Hippocampal formation (tissue), 2 donors: ENCODE results near the gene COL13A1.
A peak's percentile ranks its signal among the peaks of the same experiment; 100 is the strongest.

Experiments used
- DNase-seq, 2 donors: peaks; one replicate each; lab custom pipeline; 2025; lab: John Stamatoyannopoulos, UW

The COL13A1 gene

GRCh38 chr10:69866688-69867461 is 65.2 kb downstream of the COL13A1 start:
- peak in 1 of 2 donors; percentile 6 for DNase-seq

GRCh38 chr10:69867699-69868558 is 66.2 kb downstream of the COL13A1 start:
- DNase-seq, result no peak

GRCh38 chr10:69868821-69869220 is 67.1 kb downstream of the COL13A1 start:
- no peak for DNase-seq

GRCh38 chr10:69869291-69869961 is 67.7 kb downstream of the COL13A1 start:
- DNase-seq, result no peak

- no peak for DNase-seq
Measured at GRCh38 chr10:69870591-69870990, 68.9 kb downstream of the COL13A1 start.

GRCh38 chr10:69871074-69871473 is 69.4 kb downstream of the COL13A1 start:
- no peak for DNase-seq

- DNase-seq, result no peak
Measured at GRCh38 chr10:69872323-69872722, 70.6 kb downstream of the COL13A1 start.

- no peak for DNase-seq
Measured at GRCh38 chr10:69873135-69873639, 71.5 kb downstream of the COL13A1 start.

GRCh38 chr10:69874449-69874848 is 72.7 kb downstream of the COL13A1 start:
- no peak for DNase-seq

GRCh38 chr10:69875856-69876255 is 74.2 kb downstream of the COL13A1 start:
- no peak for DNase-seq

GRCh38 chr10:69876286-69876685 is 74.6 kb downstream of the COL13A1 start:
- no peak for DNase-seq

GRCh38 chr10:69876931-69877330 is 75.2 kb downstream of the COL13A1 start:
- DNase-seq, result no peak

- no peak for DNase-seq
Measured at GRCh38 chr10:69878038-69878437, 76.3 kb downstream of the COL13A1 start.

GRCh38 chr10:69878951-69879350 is 77.2 kb downstream of the COL13A1 start:
- no peak for DNase-seq

GRCh38 chr10:69879634-69880257 is 78.0 kb downstream of the COL13A1 start:
- DNase-seq, result no peak

- no peak for DNase-seq
Measured at GRCh38 chr10:69880301-69881081, 78.8 kb downstream of the COL13A1 start.

- no peak for DNase-seq
Measured at GRCh38 chr10:69881202-69881601, 79.5 kb downstream of the COL13A1 start.

GRCh38 chr10:69883310-69884023 is 81.8 kb downstream of the COL13A1 start:
- no peak for DNase-seq

- DNase-seq, result no peak
Measured at GRCh38 chr10:69884024-69884367, 82.3 kb downstream of the COL13A1 start.

GRCh38 chr10:69884686-69885085 is 83.0 kb downstream of the COL13A1 start:
- DNase-seq, result peak in 1 of 2 donors; percentile 19
